HL-60 (cell line): ENCODE results near the gene SLC12A6.

Experiments used
- CTCF ChIP-seq: IDR thresholded peaks from one replicate; pipeline ENCODE4 v1.5.1; 2011; ENCODE audit warnings: low read length, control low read depth, inconsistent platforms; ENCODE audit not compliant: insufficient read depth
- GABPA ChIP-seq: IDR thresholded peaks from 2 replicates; pipeline ENCODE4 v1.6.1; 2012; ENCODE audit warnings: low read depth
- POLR2AphosphoS5 ChIP-seq: IDR thresholded peaks from 2 replicates; pipeline ENCODE4 v1.6.1; 2012; ENCODE audit warnings: low read depth
- REST ChIP-seq: IDR thresholded peaks from 2 replicates; pipeline ENCODE4 v1.6.1; 2012; ENCODE audit warnings: low read depth; ENCODE audit not compliant: insufficient replicate concordance

GRCh38 chr15:34325368-34325767 lies 12.2 kb downstream of the SLC12A6 start:
- no peak for TF ChIP-seq POLR2AphosphoS5
- no peak for TF ChIP-seq CTCF
- no peak for TF ChIP-seq GABPA
- no peak for TF ChIP-seq REST
